Sciatic nerve (tissue), 2 donors: ENCODE data around the gene SMIM17. TPM values are rescaled to one million over a fixed set of nuclear protein-coding genes. Genes with fewer than 3 reads are reported as not detected.

ENCODE experiments used
- ATAC-seq: fragments of 200-7000 bp; cut with Tn5 transposase; one replicate; pipeline ENCODE4 v1.9.1; 2020; ENCODE audit warnings: mild to moderate bottlenecking, moderate library complexity
- DNase-seq: peaks from one replicate; pipeline ENCODE4 v3.0.0-alpha.2; 2020; ENCODE audit warnings: low spot score
- intact Hi-C: fragments of 100-400 bp; cut with DNase I; formaldehyde crosslinking; loops from one replicate; pipeline ENCODE4 v1.14.2; 2022
- total RNA-seq: library from RNA; stranded (reverse); fragmentation: NEBNext Ultra II Directional; extraction: Animal tissue kit (Norgen Biotek cat#: 25700); gene quantifications from one replicate; pipeline ENCODE4 v1.2.1, GENCODE V29; 2021
- donor health status: DM: no; HTN: no; CAD: no.
- donor health status: DM: no; HTN: no; CAD: no.

Gene SMIM17
- total RNA-seq, 1 donor from 2014 or later = 0.85 TPM

GRCh38 chr19:56699552-56699951 lies 56.6 kb downstream of the SMIM17 start:
- DNase-seq = no peak
- no peak for ATAC-seq
- intact Hi-C loops = no loop called here

GRCh38 chr19:56701895-56702294 lies 58.9 kb downstream of the SMIM17 start:
- intact Hi-C loops = no loop called here
- no peak for DNase-seq

GRCh38 chr19:56705939-56706338 lies 63.0 kb downstream of the SMIM17 start:
- ATAC-seq = no peak
- DNase-seq = no peak
- intact Hi-C loops = no loop called here

More at GRCh38 chr19:56701895-56702294, 58.9 kb downstream of the SMIM17 start:
- ATAC-seq = no peak

Other genes starting within 250 kb of the SMIM17 start
- 5.5 TPM for gene ZNF582, start 249.6 kb upstream of the SMIM17 start, total RNA-seq
- gene ZNF583, start 238.8 kb upstream of the SMIM17 start, total RNA-seq = 11.2 TPM
- gene ZNF667, start 165.8 kb upstream of the SMIM17 start, total RNA-seq = 12.3 TPM
- 22.2 TPM for gene ZNF471, start 135.3 kb upstream of the SMIM17 start, total RNA-seq
- gene ZFP28, start 104.2 kb upstream of the SMIM17 start, total RNA-seq = 16.0 TPM
- gene ZNF470, start 75.7 kb upstream of the SMIM17 start, total RNA-seq = 9.2 TPM
- gene ZNF71, start 47.9 kb upstream of the SMIM17 start, total RNA-seq = 7.8 TPM
- 5.1 TPM for gene ZNF835, start 28.6 kb downstream of the SMIM17 start, total RNA-seq
- 14.4 TPM for gene PEG3, start 197.6 kb downstream of the SMIM17 start, total RNA-seq
- gene ZIM2, start 197.6 kb downstream of the SMIM17 start, total RNA-seq = 0.76 TPM